ENCODE measurements around the gene FRAT1. TPM values are rescaled to one million over a fixed set of nuclear protein-coding genes. Genes with fewer than 3 reads are reported as not detected.

The FRAT1 gene
- total RNA-seq, 1 experiment from 2014 or later, result 2.3 TPM

- peak overlapping the region; percentile 91 for H3K27ac Mint-ChIP-seq (ENCODE audit: unreplicated experiment)
- intact Hi-C loops (cut with micrococcal nuclease; ENCODE audit: unreplicated experiment), result loop anchor here (1.0 to 2.0 kb wide), 3 partner anchors 28 to 110 kb away; partner anchors contain the start of genes FRAT1 and RRP12
- H3K4me3 ChIP-seq (ENCODE audit: low read depth, low read length), result peak overlapping the region; percentile 97
- no peaks in the 10 kb centered on the region for H3K36me3 ChIP-seq (ENCODE audit: control insufficient read depth, insufficient read depth, low read length)
- CTCF ChIA-PET, result interaction anchor here (0.7 to 2.5 kb wide), 3 partner anchors 13 to 42 kb away, joined by 3 to 14 read pairs (median 5); no protein-coding TSS in a partner anchor
- no peaks in the 10 kb centered on the region for H3K9me3 Mint-ChIP-seq (ENCODE audit: unreplicated experiment)
- DNase-seq, result no peak
- no peaks in the 10 kb centered on the region for H3K9me3 ChIP-seq
- peaks cover 6% of the 10 kb centered on the region for H3K4me1 Mint-ChIP-seq (ENCODE audit: low read depth, unreplicated experiment)
- POLR2A ChIA-PET, result interaction anchor here (0.8 to 1.3 kb wide), 3 partner anchors 28 to 110 kb away, joined by 4 to 8 read pairs (median 5); partner anchors contain the start of genes FRAT1 and RRP12
- H3K4me3 Mint-ChIP-seq (ENCODE audit: unreplicated experiment), result peak overlapping the region; percentile 94
- TSS peak; percentile 77 for BruUV-seq (replicated peaks)
- no peak for TF ChIP-seq CTCF (IDR thresholded peaks at IDR 0.05; ENCODE audit: insufficient read depth in 1 of 2, low read depth in 1 of 2, low read length in 1 of 2, severe bottlenecking in 1 of 2, unreplicated experiment in 1 of 2)
- peaks cover 6% of the 10 kb centered on the region; the same call in 1 of the 2 replicates for H3K4me1 ChIP-seq
- H3K27me3 Mint-ChIP-seq (ENCODE audit: insufficient read depth, unreplicated experiment), result no peaks in the 10 kb centered on the region
- H3K36me3 Mint-ChIP-seq (ENCODE audit: insufficient read depth, unreplicated experiment), result peaks cover 8% of the 10 kb centered on the region
- H3K27me3 ChIP-seq (replicated peaks; ENCODE audit: control insufficient read depth, insufficient read depth, low read length), result no peaks in the 10 kb centered on the region
Measured at GRCh38 chr10:97291357-97292096, 27.5 kb upstream of the FRAT1 start.

- peaks cover 6% of the 10 kb centered on the region for H3K4me1 Mint-ChIP-seq (ENCODE audit: low read depth, unreplicated experiment)
- intact Hi-C loops (cut with micrococcal nuclease; ENCODE audit: unreplicated experiment), result loop anchor here (1.0 to 2.0 kb wide), 3 partner anchors 27 to 109 kb away; partner anchors contain the start of genes FRAT1 and RRP12
- peak within 1 kb of the TSS; percentile 91 for H3K27ac Mint-ChIP-seq (ENCODE audit: unreplicated experiment)
- Histone ChIP-seq H3K9me3 (no peaks in the 10 kb centered on the region), H3K4me3 (ENCODE audit: low read depth, low read length) (peak within 1 kb of the TSS; percentile 97), H3K27me3 (replicated peaks; ENCODE audit: control insufficient read depth, insufficient read depth, low read length) (no peaks in the 10 kb centered on the region), H3K36me3 (ENCODE audit: control insufficient read depth, insufficient read depth, low read length) (no peaks in the 10 kb centered on the region), H3K4me1 (peaks cover 7% of the 10 kb centered on the region)
- H3K36me3 Mint-ChIP-seq (ENCODE audit: insufficient read depth, unreplicated experiment), result peaks cover 8% of the 10 kb centered on the region
- peak; percentile 97 to 98 for DNase-seq
- H3K9me3 Mint-ChIP-seq (ENCODE audit: unreplicated experiment), result no peaks in the 10 kb centered on the region
- CTCF ChIA-PET, result interaction anchor here (0.7 to 2.5 kb wide), 3 partner anchors 13 to 41 kb away, joined by 3 to 14 read pairs (median 5); no protein-coding TSS in a partner anchor
- H3K4me3 Mint-ChIP-seq (ENCODE audit: unreplicated experiment), result peak within 1 kb of the TSS; percentile 94
- BruUV-seq (replicated peaks), result TSS peak; percentile 85
- H3K27me3 Mint-ChIP-seq (ENCODE audit: insufficient read depth, unreplicated experiment), result no peaks in the 10 kb centered on the region
- POLR2A ChIA-PET, result interaction anchor here (0.5 to 1.3 kb wide), 4 partner anchors 19 to 109 kb away, joined by 4 to 8 read pairs (median 6); partner anchors contain the start of genes FRAT1 and RRP12
- peak in 1 of 2 experiments; percentile 42 for TF ChIP-seq CTCF (IDR thresholded peaks at IDR 0.05; ENCODE audit: insufficient read depth in 1 of 2, low read depth in 1 of 2, low read length in 1 of 2, severe bottlenecking in 1 of 2, unreplicated experiment in 1 of 2)
Measured at GRCh38 chr10:97292097-97292861, 26.8 kb upstream of the FRAT1 start, which contains the start of gene ARHGAP19. ARHGAP19 (minus strand) TSS chr10:97292637; CDS start chr10:97292627, 10 bp downstream.

GRCh38 chr10:97292862-97293198 lies 26.2 kb upstream of the FRAT1 start:
- Histone ChIP-seq H3K27me3 (replicated peaks; ENCODE audit: control insufficient read depth, insufficient read depth, low read length) (no peaks in the 10 kb centered on the region), H3K9me3 (no peaks in the 10 kb centered on the region), H3K4me3 (ENCODE audit: low read depth, low read length) (no peak overlapping the region), H3K36me3 (ENCODE audit: control insufficient read depth, insufficient read depth, low read length) (no peaks in the 10 kb centered on the region), H3K4me1 (peaks cover 13% of the 10 kb centered on the region)
- Mint-ChIP-seq H3K4me1 (ENCODE audit: low read depth, unreplicated experiment) (peaks cover 10% of the 10 kb centered on the region), H3K27me3 (ENCODE audit: insufficient read depth, unreplicated experiment) (no peaks in the 10 kb centered on the region), H3K36me3 (ENCODE audit: insufficient read depth, unreplicated experiment) (peaks cover 8% of the 10 kb centered on the region), H3K9me3 (ENCODE audit: unreplicated experiment) (no peaks in the 10 kb centered on the region), H3K4me3 (ENCODE audit: unreplicated experiment) (peak overlapping the region; percentile 94), H3K27ac (ENCODE audit: unreplicated experiment) (peak overlapping the region; percentile 91)
- BruUV-seq (replicated peaks), result no TSS peak
- ChIA-PET CTCF (interaction anchor here (1.5 to 2.5 kb wide), 2 partner anchors 14 to 40 kb away, joined by 5 to 14 read pairs; no protein-coding TSS in a partner anchor), POLR2A (interaction anchor here (0.5 to 1.2 kb wide), 3 partner anchors 20 to 460 kb away, joined by 3 to 8 read pairs (median 6); partner anchors contain the start of gene RRP12)
- TF ChIP-seq CTCF (IDR thresholded peaks at IDR 0.05; ENCODE audit: insufficient read depth in 1 of 2, low read depth in 1 of 2, low read length in 1 of 2, severe bottlenecking in 1 of 2, unreplicated experiment in 1 of 2), result no peak
- no peak for DNase-seq
- intact Hi-C loops (cut with micrococcal nuclease; ENCODE audit: unreplicated experiment), result loop anchor here (1.0 to 2.0 kb wide), 3 partner anchors 26 to 108 kb away; partner anchors contain the start of genes FRAT1 and RRP12

Data from Caco-2 (cell line).